WTC11 (cell line): ENCODE results near the gene DYNC1I1. TPM values are rescaled to one million over a fixed set of nuclear protein-coding genes. Genes with fewer than 3 reads are reported as not detected.

Experiments
- ATAC-seq: fragments of 200-7000 bp; cut with Tn5 transposase; 2 replicates; pipeline ENCODE4 v1.10.0; 2021; ENCODE audit warnings: mild to moderate bottlenecking, moderate library complexity
- CTCF ChIA-PET: fragments of 300-600 bp; sonication (Branson Sonifier 250); formaldehyde crosslinking; loops from one replicate; lab custom pipeline; 2021; ENCODE audit warnings: antibody characterized with exemption; lab: Charles Lee
- POLR2A ChIA-PET: fragments of 350-600 bp; sonication (Branson Sonifier 250); formaldehyde crosslinking; loops from one replicate; lab custom pipeline; 2021; ENCODE audit warnings: antibody characterized with exemption; lab: Charles Lee
- DNase-seq: peaks from one replicate; pipeline ENCODE4 v3.0.0; 2021; ENCODE audit warnings: low spot score
- H3K27ac Mint-ChIP-seq: 2 replicates; pipeline ENCODE4 v1.8.0; 2021; ENCODE audit warnings: mixed read lengths
- H3K27me3 Mint-ChIP-seq: 2 replicates; pipeline ENCODE4 v1.8.0; 2021; ENCODE audit warnings: low read depth, mild to moderate bottlenecking, moderate library complexity, mixed read lengths
- H3K36me3 Mint-ChIP-seq: 2 replicates; pipeline ENCODE4 v1.8.0; 2021; ENCODE audit warnings: mixed read lengths
- H3K4me1 Mint-ChIP-seq: 2 replicates; pipeline ENCODE4 v1.8.0; 2022; ENCODE audit warnings: mixed read lengths
- H3K4me3 Mint-ChIP-seq: 2 replicates; pipeline ENCODE4 v1.8.0; 2021; ENCODE audit warnings: mild to moderate bottlenecking, moderate library complexity, mixed read lengths
- H3K9me3 Mint-ChIP-seq: 2 replicates; pipeline ENCODE4 v1.8.0; 2021; ENCODE audit warnings: mixed read lengths
- ATF2 ChIP-seq: sonication (generic); formaldehyde crosslinking; IDR thresholded peaks from 2 replicates; pipeline ENCODE4 v1.8.1; 2022; ENCODE audit warnings: low read depth, missing genetic modification reagents, borderline replicate concordance
- CTCF ChIP-seq: fragments of 200-600 bp; IDR thresholded peaks from 2 replicates; pipeline ENCODE4 v1.8.0; 2022; ENCODE audit warnings: antibody characterized with exemption
- FOXJ3 ChIP-seq: sonication (generic); formaldehyde crosslinking; IDR thresholded peaks from 2 replicates; pipeline ENCODE4 v1.9.0; 2021; ENCODE audit warnings: missing genetic modification reagents, mild to moderate bottlenecking, borderline replicate concordance
- FOXP4 ChIP-seq: sonication (generic); formaldehyde crosslinking; IDR thresholded peaks from 2 replicates; pipeline ENCODE4 v1.8.0; 2022; ENCODE audit warnings: mild to moderate bottlenecking, missing genetic modification reagents
- IRF2 ChIP-seq: sonication (generic); formaldehyde crosslinking; IDR thresholded peaks from 2 replicates; pipeline ENCODE4 v1.8.0; 2022; ENCODE audit warnings: low read depth, missing genetic modification reagents, borderline replicate concordance
- KAT7 ChIP-seq: sonication (generic); formaldehyde crosslinking; IDR thresholded peaks from 2 replicates; pipeline ENCODE4 v1.8.1; 2023; ENCODE audit warnings: missing genetic modification reagents, mild to moderate bottlenecking, borderline replicate concordance
- MAX ChIP-seq: sonication (generic); formaldehyde crosslinking; IDR thresholded peaks from 2 replicates; pipeline ENCODE4 v1.8.0; 2022; ENCODE audit warnings: mild to moderate bottlenecking, missing genetic modification reagents
- MLX ChIP-seq: sonication (generic); formaldehyde crosslinking; IDR thresholded peaks from 2 replicates; pipeline ENCODE4 v1.8.1; 2023; ENCODE audit warnings: mild to moderate bottlenecking, missing genetic modification reagents, moderate library complexity
- NR2C2 ChIP-seq: sonication (generic); formaldehyde crosslinking; IDR thresholded peaks from 2 replicates; pipeline ENCODE4 v1.8.0; 2022; ENCODE audit warnings: mild to moderate bottlenecking, missing genetic modification reagents
- NR3C1 ChIP-seq: sonication (generic); formaldehyde crosslinking; conservative IDR thresholded peaks from 2 replicates; pipeline ENCODE4 v1.8.1; 2023; ENCODE audit warnings: low read depth, mild to moderate bottlenecking, missing genetic modification reagents
- OVOL2 ChIP-seq: fragments of 250-450 bp; sonication (Bioruptor Pico); IDR thresholded peaks from 2 replicates; pipeline ENCODE4 v1.9.0; 2021; ENCODE audit warnings: mild to moderate bottlenecking, borderline replicate concordance
- SMAD3 ChIP-seq: sonication (generic); formaldehyde crosslinking; IDR thresholded peaks from 2 replicates; pipeline ENCODE4 v1.8.0; 2022; ENCODE audit warnings: missing genetic modification reagents, mild to moderate bottlenecking, borderline replicate concordance
- ZBTB21 ChIP-seq: sonication (generic); formaldehyde crosslinking; IDR thresholded peaks from 2 replicates; pipeline ENCODE4 v1.8.1; 2023; ENCODE audit warnings: mild to moderate bottlenecking, missing genetic modification reagents, borderline replicate concordance
- ZMAT4 ChIP-seq: fragments of 250-450 bp; sonication (Bioruptor Pico); IDR thresholded peaks from 2 replicates; pipeline ENCODE4 v1.9.0; 2021; ENCODE audit warnings: mild to moderate bottlenecking
- ZNF121 ChIP-seq: sonication (generic); formaldehyde crosslinking; IDR thresholded peaks from 2 replicates; pipeline ENCODE4 v1.8.0; 2023; ENCODE audit warnings: missing genetic modification reagents
- ZNF263 ChIP-seq: sonication (generic); formaldehyde crosslinking; IDR thresholded peaks from 2 replicates; pipeline ENCODE4 v1.8.1; 2022; ENCODE audit warnings: low read depth, mild to moderate bottlenecking, moderate library complexity, missing genetic modification reagents
- ZNF425 ChIP-seq: fragments of 250-450 bp; sonication (Bioruptor Pico); conservative IDR thresholded peaks from 2 replicates; pipeline ENCODE4 v1.9.0; 2021; ENCODE audit warnings: mild to moderate bottlenecking
- ZSCAN18 ChIP-seq: fragments of 250-450 bp; sonication (Bioruptor Pico); IDR thresholded peaks from 2 replicates; pipeline ENCODE4 v2.1.2; 2022; ENCODE audit warnings: mild to moderate bottlenecking, moderate library complexity
- total RNA-seq: library from RNA; stranded (reverse); gene quantifications from 3 replicates; pipeline ENCODE4 v1.2.3, GENCODE V29; 2021

DYNC1I1 gene
- total RNA-seq, 1 experiment from 2014 or later = 2.8 TPM

- peaks cover 7% of the 10 kb centered on the region; the same call in 1 of the 2 replicates for H3K36me3 Mint-ChIP-seq
- no peak for TF ChIP-seq NR3C1 (CRISPR knock-in tag)
- no peak for TF ChIP-seq ZNF425 (CRISPR knock-in tag)
- no peak for TF ChIP-seq FOXP4 (CRISPR knock-in tag)
- no peak for TF ChIP-seq ZNF263 (CRISPR knock-in tag)
- no peak for TF ChIP-seq KAT7 (CRISPR knock-in tag)
- TF ChIP-seq OVOL2 (CRISPR knock-in tag) = no peak
- no peak for TF ChIP-seq ZSCAN18 (CRISPR knock-in tag)
- no peak for TF ChIP-seq ZBTB21 (CRISPR knock-in tag)
- TF ChIP-seq, all 79 proteins: peak for 0
- Mint-ChIP-seq H3K9me3 (peaks cover 13% of the 10 kb centered on the region), H3K4me1 (0 out of 2 replicates have a peak, but pooled peaks cover 5% of the 10 kb centered on the region), H3K27me3 (no peaks in the 10 kb centered on the region), H3K27ac (no peak overlapping the region), H3K4me3 (no peak overlapping the region)
- CTCF ChIA-PET = no interaction called here
- DNase-seq = no peak
- POLR2A ChIA-PET = no interaction called here
- no peak for ATAC-seq
Measured at GRCh38 chr7:95883217-95883616, 110.9 kb downstream of the DYNC1I1 start.

- TF ChIP-seq MLX (CRISPR knock-in tag) = no peak
- TF ChIP-seq NR2C2 = no peak
- TF ChIP-seq, all 79 proteins: peak for 0
Measured at GRCh38 chr7:95886501-95887090, 114.2 kb downstream of the DYNC1I1 start.

GRCh38 chr7:95893484-95893883 is 121.1 kb downstream of the DYNC1I1 start:
- ChIA-PET POLR2A (no interaction called here), CTCF (no interaction called here)
- ATAC-seq (no peak), DNase-seq (no peak)
- peaks cover 14% of the 10 kb centered on the region for H3K4me1 Mint-ChIP-seq
- H3K4me3 Mint-ChIP-seq = no peak overlapping the region
- H3K36me3 Mint-ChIP-seq = no peaks in the 10 kb centered on the region
- H3K27ac Mint-ChIP-seq = no peak overlapping the region
- H3K9me3 Mint-ChIP-seq = peaks cover 3% of the 10 kb centered on the region; the same call in 1 of the 2 replicates
- H3K27me3 Mint-ChIP-seq = no peaks in the 10 kb centered on the region; the same call in 1 of the 2 replicates
- TF ChIP-seq CTCF (no peak), FOXJ3 (CRISPR knock-in tag) (no peak), SMAD3 (CRISPR knock-in tag) (no peak), ATF2 (CRISPR knock-in tag) (no peak), IRF2 (CRISPR knock-in tag) (no peak), ZSCAN18 (CRISPR knock-in tag) (no peak), ZMAT4 (CRISPR knock-in tag) (no peak), NR3C1 (CRISPR knock-in tag) (no peak), MAX (CRISPR knock-in tag) (no peak), ZNF121 (CRISPR knock-in tag) (no peak)

More at GRCh38 chr7:95886501-95887090, 114.2 kb downstream of the DYNC1I1 start:
- DNase-seq (no peak), ATAC-seq (peak; percentile 66)
- Mint-ChIP-seq H3K27ac (no peak overlapping the region), H3K27me3 (no peaks in the 10 kb centered on the region), H3K36me3 (no peaks in the 10 kb centered on the region), H3K4me3 (no peak overlapping the region), H3K4me1 (0 out of 2 replicates have a peak, but pooled peaks cover 2% of the 10 kb centered on the region), H3K9me3 (peaks cover 3% of the 10 kb centered on the region; the same call in 1 of the 2 replicates)
- ChIA-PET CTCF (no interaction called here), POLR2A (no interaction called here)
